HEK293 (cell line): Measurements from ENCODE around the gene KCNQ1.

Experiments
- GLIS1 ChIP-seq: fragments of 450-650 bp; formaldehyde crosslinking; IDR thresholded peaks from 2 replicates; pipeline ENCODE4 v1.5.1; 2016; ENCODE audit warnings: missing biosample characterization, missing genetic modification characterization
- IKZF3 ChIP-seq: fragments of 450-650 bp; IDR thresholded peaks from 2 replicates; pipeline ENCODE4 v1.5.0; 2018; ENCODE audit warnings: missing biosample characterization, mild to moderate bottlenecking, missing genetic modification characterization, moderate library complexity
- KLF10 ChIP-seq: fragments of 450-650 bp; IDR thresholded peaks from 2 replicates; pipeline ENCODE4 v1.5.1; 2018; ENCODE audit warnings: missing biosample characterization, mild to moderate bottlenecking, missing genetic modification characterization
- MYNN ChIP-seq: fragments of 450-650 bp; formaldehyde crosslinking; IDR thresholded peaks from 2 replicates; pipeline ENCODE4 v1.5.1; 2016; ENCODE audit warnings: missing biosample characterization, missing genetic modification characterization, borderline replicate concordance
- SCRT2 ChIP-seq: fragments of 450-650 bp; formaldehyde crosslinking; IDR thresholded peaks from 2 replicates; pipeline ENCODE4 v1.5.1; 2016; ENCODE audit warnings: missing biosample characterization, missing genetic modification characterization
- SETDB1 ChIP-seq: IDR thresholded peaks from one replicate; pipeline ENCODE4 v1.6.1; 2017; ENCODE audit warnings: mild to moderate bottlenecking, low read length, moderate library complexity, mixed read lengths; ENCODE audit not compliant: insufficient read length
- SP3 ChIP-seq: fragments of 450-650 bp; formaldehyde crosslinking; IDR thresholded peaks from 2 replicates; pipeline ENCODE4 v1.5.1; 2016; ENCODE audit warnings: missing biosample characterization, missing genetic modification characterization
- YY2 ChIP-seq: fragments of 450-650 bp; formaldehyde crosslinking; IDR thresholded peaks from 2 replicates; pipeline ENCODE4 v1.5.1; 2016; ENCODE audit warnings: missing biosample characterization, missing genetic modification characterization
- ZNF133 ChIP-seq: fragments of 450-650 bp; formaldehyde crosslinking; IDR thresholded peaks from 2 replicates; pipeline ENCODE4 v1.5.1; 2016; ENCODE audit warnings: missing biosample characterization, missing genetic modification characterization
- ZNF138 ChIP-seq: fragments of 450-650 bp; formaldehyde crosslinking; IDR thresholded peaks from 2 replicates; pipeline ENCODE4 v1.5.1; 2016; ENCODE audit warnings: missing biosample characterization, missing genetic modification characterization, borderline replicate concordance
- ZNF169 ChIP-seq: fragments of 450-650 bp; formaldehyde crosslinking; IDR thresholded peaks from 2 replicates; pipeline ENCODE4 v1.5.1; 2016; ENCODE audit warnings: missing biosample characterization, missing genetic modification characterization
- ZNF175 ChIP-seq: fragments of 450-650 bp; formaldehyde crosslinking; IDR thresholded peaks from 2 replicates; pipeline ENCODE4 v1.5.1; 2016; ENCODE audit warnings: missing biosample characterization, missing genetic modification characterization
- ZNF274 ChIP-seq, 2 experiments: fragments of 200-500 bp in 1 of 2; fragments of 450-650 bp in 1 of 2; sonication (Bioruptor generic) in 1 of 2; formaldehyde crosslinking in 1 of 2; IDR thresholded peaks; 2 replicates each; pipeline versions ENCODE4 v1.5.1 to v1.6.1; 2014 to 2016; ENCODE audit warnings: borderline replicate concordance in 1 of 2, inconsistent platforms in 1 of 2, low read length in 1 of 2, missing biosample characterization in 1 of 2, missing genetic modification characterization in 1 of 2
- ZNF37A ChIP-seq: fragments of 450-650 bp; IDR thresholded peaks from 2 replicates; pipeline ENCODE4 v1.5.1; 2018; ENCODE audit warnings: missing biosample characterization, missing genetic modification characterization
- ZNF394 ChIP-seq: fragments of 450-650 bp; formaldehyde crosslinking; IDR thresholded peaks from 2 replicates; pipeline ENCODE4 v1.5.1; 2016; ENCODE audit warnings: missing biosample characterization, missing genetic modification characterization, mild to moderate bottlenecking, moderate library complexity, borderline replicate concordance
- ZNF48 ChIP-seq: fragments of 450-650 bp; formaldehyde crosslinking; IDR thresholded peaks from 2 replicates; pipeline ENCODE4 v1.5.1; 2016; ENCODE audit warnings: missing biosample characterization, missing genetic modification characterization
- ZNF510 ChIP-seq: fragments of 450-650 bp; formaldehyde crosslinking; IDR thresholded peaks from 2 replicates; pipeline ENCODE4 v1.5.1; 2018; ENCODE audit warnings: mild to moderate bottlenecking, missing genetic modification characterization, missing biosample characterization; ENCODE audit not compliant: insufficient replicate concordance
- ZNF560 ChIP-seq: fragments of 450-650 bp; formaldehyde crosslinking; IDR thresholded peaks from 2 replicates; pipeline ENCODE4 v1.5.1; 2017; ENCODE audit warnings: missing biosample characterization, missing genetic modification characterization, borderline replicate concordance
- ZNF561 ChIP-seq: fragments of 450-650 bp; IDR thresholded peaks from 2 replicates; pipeline ENCODE4 v1.5.1; 2018; ENCODE audit warnings: missing biosample characterization, missing genetic modification characterization, borderline replicate concordance
- ZNF623 ChIP-seq: fragments of 450-650 bp; formaldehyde crosslinking; IDR thresholded peaks from 2 replicates; pipeline ENCODE4 v1.5.1; 2016; ENCODE audit warnings: missing biosample characterization, missing genetic modification characterization
- ZNF626 ChIP-seq: fragments of 450-650 bp; sonication (Bioruptor Pico); formaldehyde crosslinking; IDR thresholded peaks from 2 replicates; pipeline ENCODE4 v1.5.1; 2018; ENCODE audit warnings: missing biosample characterization, missing genetic modification characterization, inconsistent platforms
- ZNF701 ChIP-seq: fragments of 450-650 bp; formaldehyde crosslinking; IDR thresholded peaks from 2 replicates; pipeline ENCODE4 v1.5.1; 2016; ENCODE audit warnings: missing biosample characterization, missing genetic modification characterization
- ZNF785 ChIP-seq: fragments of 450-650 bp; formaldehyde crosslinking; IDR thresholded peaks from 2 replicates; pipeline ENCODE4 v1.5.1; 2016; ENCODE audit warnings: missing biosample characterization, missing genetic modification characterization
- TF ChIP-seq, protein P1 (sequence below): fragments of 450-650 bp; formaldehyde crosslinking; IDR thresholded peaks from 2 replicates; pipeline ENCODE4 v1.5.1; 2017; ENCODE audit warnings: missing biosample characterization, missing genetic modification characterization
- TF ChIP-seq, protein P2 (sequence below): fragments of 450-650 bp; formaldehyde crosslinking; IDR thresholded peaks from 2 replicates; pipeline ENCODE4 v1.5.1; 2016; ENCODE audit warnings: missing biosample characterization, missing genetic modification characterization
- TF ChIP-seq, protein P3 (sequence below): fragments of 450-650 bp; formaldehyde crosslinking; IDR thresholded peaks from 2 replicates; pipeline ENCODE4; 2016; ENCODE audit warnings: missing biosample characterization, missing genetic modification characterization
- TF ChIP-seq, protein P4 (sequence below): fragments of 450-650 bp; formaldehyde crosslinking; IDR thresholded peaks from 2 replicates; pipeline ENCODE4 v1.5.1; 2016; ENCODE audit warnings: missing biosample characterization, missing genetic modification characterization
- TF ChIP-seq, protein P5 (sequence below): fragments of 450-650 bp; formaldehyde crosslinking; IDR thresholded peaks from 2 replicates; pipeline ENCODE4 v1.5.1; 2016; ENCODE audit warnings: missing biosample characterization, missing genetic modification characterization, borderline replicate concordance
- TF ChIP-seq, protein P6 (sequence below): fragments of 450-650 bp; formaldehyde crosslinking; IDR thresholded peaks from 2 replicates; pipeline ENCODE4 v1.5.1; 2016; ENCODE audit warnings: missing biosample characterization, missing genetic modification characterization
- TF ChIP-seq, protein P7 (sequence below): fragments of 450-650 bp; formaldehyde crosslinking; IDR thresholded peaks from 2 replicates; pipeline ENCODE4 v1.5.1; 2016; ENCODE audit warnings: missing biosample characterization, missing genetic modification characterization

The KCNQ1 gene

DNA sequence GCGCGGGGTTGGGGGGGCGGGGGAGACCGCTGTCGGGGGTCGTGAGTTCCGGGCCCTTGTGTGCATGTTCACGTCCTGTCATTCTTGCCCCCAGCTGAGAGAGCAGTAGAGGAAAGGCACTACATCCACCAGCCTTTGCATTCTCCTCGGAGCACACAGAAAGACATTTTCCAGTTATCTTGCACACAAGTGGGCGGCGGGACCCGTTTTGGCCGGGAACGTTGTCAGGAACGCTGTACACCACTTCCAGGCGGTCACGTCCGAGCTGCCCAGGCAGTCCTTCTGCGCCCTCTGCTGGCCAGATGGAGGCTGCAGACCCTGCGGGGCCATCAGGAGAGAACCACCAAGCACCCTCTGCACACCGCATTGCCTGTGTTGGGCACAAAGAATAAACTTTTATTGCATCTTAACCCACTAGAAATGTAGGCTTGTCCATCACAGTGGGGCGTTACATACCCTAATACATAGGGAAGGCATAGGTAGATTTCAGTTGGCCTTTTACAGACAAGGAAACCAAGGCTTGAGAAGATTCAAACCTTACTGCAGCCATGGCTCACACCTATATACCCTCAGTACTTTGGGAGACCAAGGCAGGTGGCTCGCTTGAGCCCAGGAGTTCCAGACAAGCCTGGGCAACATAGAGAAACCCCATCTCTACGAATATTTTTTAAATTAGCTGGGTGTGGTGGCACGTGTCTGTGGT is 443.6 kb downstream of the KCNQ1 start (continued):
- TF ChIP-seq GLIS1 (no peak), ZNF561 (no peak), ZNF701 (tag by site-specific recombination) (no peak), ZNF274 (IDR thresholded peaks at IDR 0.05; ENCODE audit: low read length) (no peak), ZNF274 (tag by site-specific recombination; IDR thresholded peaks at IDR 0.05; ENCODE audit: borderline replicate concordance) (no peak), ZNF37A (tag by site-specific recombination) (no peak), YY2 (tag by site-specific recombination) (no peak), ZNF169 (tag by site-specific recombination) (no peak), MYNN (tag by site-specific recombination) (no peak), ZNF626 (no peak), ZNF560 (no peak), ZNF175 (tag by site-specific recombination) (no peak), ZNF785 (tag by site-specific recombination) (no peak), ZNF623 (no peak), SP3 (no peak), SCRT2 (tag by site-specific recombination) (no peak), SETDB1 (no peak), ZNF510 (tag by site-specific recombination) (no peak), ZNF133 (tag by site-specific recombination) (no peak), KLF10 (tag by site-specific recombination) (no peak), ZNF138 (tag by site-specific recombination) (no peak), ZNF48 (tag by site-specific recombination) (no peak), ZNF394 (no peak), IKZF3 (tag by site-specific recombination) (peak; percentile 74)
- TF ChIP-seq, protein P1, sequence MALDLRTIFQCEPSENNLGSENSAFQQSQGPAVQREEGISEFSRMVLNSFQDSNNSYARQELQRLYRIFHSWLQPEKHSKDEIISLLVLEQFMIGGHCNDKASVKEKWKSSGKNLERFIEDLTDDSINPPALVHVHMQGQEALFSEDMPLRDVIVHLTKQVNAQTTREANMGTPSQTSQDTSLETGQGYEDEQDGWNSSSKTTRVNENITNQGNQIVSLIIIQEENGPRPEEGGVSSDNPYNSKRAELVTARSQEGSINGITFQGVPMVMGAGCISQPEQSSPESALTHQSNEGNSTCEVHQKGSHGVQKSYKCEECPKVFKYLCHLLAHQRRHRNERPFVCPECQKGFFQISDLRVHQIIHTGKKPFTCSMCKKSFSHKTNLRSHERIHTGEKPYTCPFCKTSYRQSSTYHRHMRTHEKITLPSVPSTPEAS (tag by site-specific recombination) = no peak
- TF ChIP-seq, protein P2, sequence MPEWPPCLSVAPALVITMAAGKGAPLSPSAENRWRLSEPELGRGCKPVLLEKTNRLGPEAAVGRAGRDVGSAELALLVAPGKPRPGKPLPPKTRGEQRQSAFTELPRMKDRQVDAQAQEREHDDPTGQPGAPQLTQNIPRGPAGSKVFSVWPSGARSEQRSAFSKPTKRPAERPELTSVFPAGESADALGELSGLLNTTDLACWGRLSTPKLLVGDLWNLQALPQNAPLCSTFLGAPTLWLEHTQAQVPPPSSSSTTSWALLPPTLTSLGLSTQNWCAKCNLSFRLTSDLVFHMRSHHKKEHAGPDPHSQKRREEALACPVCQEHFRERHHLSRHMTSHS (tag by site-specific recombination) = no peak
- TF ChIP-seq, protein P3, sequence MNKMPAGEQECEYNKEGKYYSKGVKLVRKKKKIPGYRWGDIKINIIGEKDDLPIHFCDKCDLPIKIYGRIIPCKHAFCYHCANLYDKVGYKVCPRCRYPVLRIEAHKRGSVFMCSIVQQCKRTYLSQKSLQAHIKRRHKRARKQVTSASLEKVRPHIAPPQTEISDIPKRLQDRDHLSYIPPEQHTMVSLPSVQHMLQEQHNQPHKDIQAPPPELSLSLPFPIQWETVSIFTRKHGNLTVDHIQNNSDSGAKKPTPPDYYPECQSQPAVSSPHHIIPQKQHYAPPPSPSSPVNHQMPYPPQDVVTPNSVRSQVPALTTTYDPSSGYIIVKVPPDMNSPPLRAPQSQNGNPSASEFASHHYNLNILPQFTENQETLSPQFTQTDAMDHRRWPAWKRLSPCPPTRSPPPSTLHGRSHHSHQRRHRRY (tag by site-specific recombination) = no peak
- TF ChIP-seq, protein P4, sequence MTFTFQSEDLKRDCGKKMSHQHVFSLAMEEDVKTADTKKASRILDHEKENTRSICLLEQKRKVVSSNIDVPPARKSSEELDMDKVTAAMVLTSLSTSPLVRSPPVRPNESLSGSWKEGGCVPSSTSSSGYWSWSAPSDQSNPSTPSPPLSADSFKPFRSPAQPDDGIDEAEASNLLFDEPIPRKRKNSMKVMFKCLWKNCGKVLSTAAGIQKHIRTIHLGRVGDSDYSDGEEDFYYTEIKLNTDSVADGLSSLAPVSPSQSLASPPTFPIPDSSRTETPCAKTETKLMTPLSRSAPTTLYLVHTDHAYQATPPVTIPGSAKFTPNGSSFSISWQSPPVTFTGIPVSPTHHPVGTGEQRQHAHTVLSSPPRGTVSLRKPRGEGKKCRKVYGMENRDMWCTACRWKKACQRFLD (tag by site-specific recombination) = no peak
- TF ChIP-seq, protein P5, sequence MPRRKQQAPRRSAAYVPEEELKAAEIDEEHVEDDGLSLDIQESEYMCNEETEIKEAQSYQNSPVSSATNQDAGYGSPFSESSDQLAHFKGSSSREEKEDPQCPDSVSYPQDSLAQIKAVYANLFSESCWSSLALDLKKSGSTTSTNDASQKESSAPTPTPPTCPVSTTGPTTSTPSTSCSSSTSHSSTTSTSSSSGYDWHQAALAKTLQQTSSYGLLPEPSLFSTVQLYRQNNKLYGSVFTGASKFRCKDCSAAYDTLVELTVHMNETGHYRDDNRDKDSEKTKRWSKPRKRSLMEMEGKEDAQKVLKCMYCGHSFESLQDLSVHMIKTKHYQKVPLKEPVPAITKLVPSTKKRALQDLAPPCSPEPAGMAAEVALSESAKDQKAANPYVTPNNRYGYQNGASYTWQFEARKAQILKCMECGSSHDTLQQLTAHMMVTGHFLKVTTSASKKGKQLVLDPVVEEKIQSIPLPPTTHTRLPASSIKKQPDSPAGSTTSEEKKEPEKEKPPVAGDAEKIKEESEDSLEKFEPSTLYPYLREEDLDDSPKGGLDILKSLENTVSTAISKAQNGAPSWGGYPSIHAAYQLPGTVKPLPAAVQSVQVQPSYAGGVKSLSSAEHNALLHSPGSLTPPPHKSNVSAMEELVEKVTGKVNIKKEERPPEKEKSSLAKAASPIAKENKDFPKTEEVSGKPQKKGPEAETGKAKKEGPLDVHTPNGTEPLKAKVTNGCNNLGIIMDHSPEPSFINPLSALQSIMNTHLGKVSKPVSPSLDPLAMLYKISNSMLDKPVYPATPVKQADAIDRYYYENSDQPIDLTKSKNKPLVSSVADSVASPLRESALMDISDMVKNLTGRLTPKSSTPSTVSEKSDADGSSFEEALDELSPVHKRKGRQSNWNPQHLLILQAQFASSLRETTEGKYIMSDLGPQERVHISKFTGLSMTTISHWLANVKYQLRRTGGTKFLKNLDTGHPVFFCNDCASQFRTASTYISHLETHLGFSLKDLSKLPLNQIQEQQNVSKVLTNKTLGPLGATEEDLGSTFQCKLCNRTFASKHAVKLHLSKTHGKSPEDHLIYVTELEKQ (tag by site-specific recombination) = no peak
- TF ChIP-seq, protein P6, sequence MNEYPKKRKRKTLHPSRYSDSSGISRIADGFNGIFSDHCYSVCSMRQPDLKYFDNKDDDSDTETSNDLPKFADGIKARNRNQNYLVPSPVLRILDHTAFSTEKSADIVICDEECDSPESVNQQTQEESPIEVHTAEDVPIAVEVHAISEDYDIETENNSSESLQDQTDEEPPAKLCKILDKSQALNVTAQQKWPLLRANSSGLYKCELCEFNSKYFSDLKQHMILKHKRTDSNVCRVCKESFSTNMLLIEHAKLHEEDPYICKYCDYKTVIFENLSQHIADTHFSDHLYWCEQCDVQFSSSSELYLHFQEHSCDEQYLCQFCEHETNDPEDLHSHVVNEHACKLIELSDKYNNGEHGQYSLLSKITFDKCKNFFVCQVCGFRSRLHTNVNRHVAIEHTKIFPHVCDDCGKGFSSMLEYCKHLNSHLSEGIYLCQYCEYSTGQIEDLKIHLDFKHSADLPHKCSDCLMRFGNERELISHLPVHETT (tag by site-specific recombination) = no peak
- TF ChIP-seq, protein P7, sequence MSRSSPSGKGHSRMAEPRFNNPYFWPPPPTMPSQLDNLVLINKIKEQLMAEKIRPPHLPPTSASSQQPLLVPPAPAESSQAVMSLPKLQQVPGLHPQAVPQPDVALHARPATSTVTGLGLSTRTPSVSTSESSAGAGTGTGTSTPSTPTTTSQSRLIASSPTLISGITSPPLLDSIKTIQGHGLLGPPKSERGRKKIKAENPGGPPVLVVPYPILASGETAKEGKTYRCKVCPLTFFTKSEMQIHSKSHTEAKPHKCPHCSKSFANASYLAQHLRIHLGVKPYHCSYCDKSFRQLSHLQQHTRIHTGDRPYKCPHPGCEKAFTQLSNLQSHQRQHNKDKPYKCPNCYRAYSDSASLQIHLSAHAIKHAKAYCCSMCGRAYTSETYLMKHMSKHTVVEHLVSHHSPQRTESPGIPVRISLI (tag by site-specific recombination) = no peak
